SU-DHL-6 (cell line): ENCODE results near the gene INPP5E.

ENCODE experiments used
- H2AFZ ChIP-seq: fragments of 200-600 bp; sonication (generic); 2 replicates; pipeline ENCODE4 v1.6.1; 2014; ENCODE audit warnings: low read depth, mild to moderate bottlenecking, moderate library complexity, mixed read lengths, antibody characterized with exemption, low read length; ENCODE audit not compliant: severe bottlenecking
- H3F3A ChIP-seq: fragments of 200-600 bp; shearing (Covaris generic); 2 replicates; pipeline ENCODE4 v1.6.0; 2016; ENCODE audit warnings: antibody characterized with exemption, mild to moderate bottlenecking; ENCODE audit not compliant: insufficient read depth
- H3K27ac ChIP-seq: fragments of 200-600 bp; sonication (generic); 2 replicates; pipeline ENCODE4 v1.5.1; 2016; ENCODE audit warnings: low read depth, mild to moderate bottlenecking, low read length, moderate library complexity, mixed read lengths
- H3K27me3 ChIP-seq: fragments of 200-600 bp; sonication (generic), shearing (Covaris generic); 2 replicates; pipeline ENCODE4 v1.6.0; 2014; ENCODE audit warnings: mild to moderate bottlenecking, low read length
- H3K36me3 ChIP-seq: fragments of 200-600 bp; sonication (generic); 2 replicates; pipeline ENCODE4 v1.6.1; 2014; ENCODE audit warnings: mild to moderate bottlenecking, low read length, mixed read lengths
- H3K4me2 ChIP-seq: fragments of 300-600, 200-600 bp; shearing (Covaris generic), sonication (generic); 2 replicates; pipeline ENCODE4 v1.6.0; 2014; ENCODE audit warnings: low read length, low read depth, mild to moderate bottlenecking; ENCODE audit not compliant: poor library complexity, severe bottlenecking
- H3K4me3 ChIP-seq: fragments of 200-600 bp; sonication (generic); 2 replicates; pipeline ENCODE4 v1.5.1; 2014; ENCODE audit warnings: antibody characterized with exemption, low read length, mild to moderate bottlenecking, mixed read lengths; ENCODE audit not compliant: insufficient read depth, poor library complexity, severe bottlenecking
- H3K79me2 ChIP-seq: fragments of 200-600 bp; sonication (generic); 2 replicates; pipeline ENCODE4 v1.6.1; 2014; ENCODE audit warnings: mild to moderate bottlenecking, low read length, moderate library complexity; ENCODE audit not compliant: insufficient read depth
- H3K9ac ChIP-seq: fragments of 200-600 bp; sonication (generic); 2 replicates; pipeline ENCODE4 v1.7.0; 2014; ENCODE audit warnings: mild to moderate bottlenecking, low read length
- H3K9me2 ChIP-seq: fragments of 200-600 bp; sonication (generic); replicated peaks from 2 replicates; pipeline ENCODE4 v1.6.1; 2014; ENCODE audit warnings: low read length; ENCODE audit not compliant: insufficient read depth
- H3K9me3 ChIP-seq: fragments of 200-600 bp; sonication (generic); 2 replicates; pipeline ENCODE4 v1.6.1; 2014; ENCODE audit warnings: low read length, mixed read lengths; ENCODE audit not compliant: insufficient read depth
- H4K20me1 ChIP-seq: fragments of 200-600 bp; sonication (generic); 2 replicates; pipeline ENCODE4 v1.6.1; 2014; ENCODE audit warnings: low read depth, mild to moderate bottlenecking, antibody characterized with exemption, low read length, moderate library complexity, mixed read lengths
- EZH2phosphoT487 ChIP-seq: fragments of 200-600 bp; sonication (generic), shearing (Covaris generic); conservative IDR thresholded peaks from 2 replicates; pipeline ENCODE4 v1.6.1; 2018; ENCODE audit warnings: mild to moderate bottlenecking, antibody characterized with exemption, low read length, moderate library complexity, mixed read lengths
- TF ChIP-seq, protein P1 (sequence below): fragments of 200-600 bp; sonication (generic); IDR thresholded peaks from one replicate; pipeline ENCODE4 v1.5.1; 2017; ENCODE audit warnings: antibody characterized with exemption, mild to moderate bottlenecking, low read length, moderate library complexity; ENCODE audit not compliant: insufficient read depth, poor library complexity, severe bottlenecking

The INPP5E gene

GRCh38 chr9:136397643-136398042 is 42.0 kb downstream of the INPP5E start:
- Histone ChIP-seq H4K20me1 (no peaks in the 10 kb centered on the region; the same call in 1 of the 2 replicates), H3K4me3 (no peak overlapping the region), H3K9ac (no peak overlapping the region), H3K4me2 (no peak overlapping the region), H2AFZ (no peak overlapping the region), H3K9me3 (no peaks in the 10 kb centered on the region), H3K9me2 (no peaks in the 10 kb centered on the region), H3K27ac (no peak overlapping the region), H3K27me3 (no peaks in the 10 kb centered on the region), H3F3A (peaks cover 11% of the 10 kb centered on the region; the same call in 1 of the 2 replicates), H3K79me2 (peaks cover 22% of the 10 kb centered on the region), H3K36me3 (no peaks in the 10 kb centered on the region)
- TF ChIP-seq EZH2phosphoT487, result no peak
- TF ChIP-seq, protein P1, sequence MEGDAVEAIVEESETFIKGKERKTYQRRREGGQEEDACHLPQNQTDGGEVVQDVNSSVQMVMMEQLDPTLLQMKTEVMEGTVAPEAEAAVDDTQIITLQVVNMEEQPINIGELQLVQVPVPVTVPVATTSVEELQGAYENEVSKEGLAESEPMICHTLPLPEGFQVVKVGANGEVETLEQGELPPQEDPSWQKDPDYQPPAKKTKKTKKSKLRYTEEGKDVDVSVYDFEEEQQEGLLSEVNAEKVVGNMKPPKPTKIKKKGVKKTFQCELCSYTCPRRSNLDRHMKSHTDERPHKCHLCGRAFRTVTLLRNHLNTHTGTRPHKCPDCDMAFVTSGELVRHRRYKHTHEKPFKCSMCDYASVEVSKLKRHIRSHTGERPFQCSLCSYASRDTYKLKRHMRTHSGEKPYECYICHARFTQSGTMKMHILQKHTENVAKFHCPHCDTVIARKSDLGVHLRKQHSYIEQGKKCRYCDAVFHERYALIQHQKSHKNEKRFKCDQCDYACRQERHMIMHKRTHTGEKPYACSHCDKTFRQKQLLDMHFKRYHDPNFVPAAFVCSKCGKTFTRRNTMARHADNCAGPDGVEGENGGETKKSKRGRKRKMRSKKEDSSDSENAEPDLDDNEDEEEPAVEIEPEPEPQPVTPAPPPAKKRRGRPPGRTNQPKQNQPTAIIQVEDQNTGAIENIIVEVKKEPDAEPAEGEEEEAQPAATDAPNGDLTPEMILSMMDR, result no peak

DNA sequence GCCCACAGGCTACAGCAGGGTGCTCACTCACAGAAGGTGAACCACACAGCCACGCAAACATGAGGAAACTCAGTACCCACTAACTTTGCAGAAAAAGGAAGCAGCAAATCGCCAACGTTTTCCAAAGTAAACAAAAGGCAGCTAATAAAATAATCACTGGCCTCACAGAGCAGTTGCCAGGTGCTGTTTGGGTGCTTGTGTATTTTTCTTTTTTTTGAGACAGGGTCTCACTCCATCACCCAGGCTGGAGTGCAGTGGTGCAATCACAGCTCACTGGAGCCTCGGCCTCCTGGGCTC is 43.5 kb downstream of the INPP5E start:
- Histone ChIP-seq H3F3A (peaks cover 3% of the 10 kb centered on the region; the same call in 1 of the 2 replicates), H3K4me3 (no peak overlapping the region), H2AFZ (no peak overlapping the region), H3K4me2 (no peak overlapping the region), H3K79me2 (peaks cover 22% of the 10 kb centered on the region), H3K9me2 (no peaks in the 10 kb centered on the region), H3K27me3 (no peaks in the 10 kb centered on the region), H3K27ac (no peak overlapping the region), H3K9ac (no peak overlapping the region), H3K36me3 (no peaks in the 10 kb centered on the region), H3K9me3 (no peaks in the 10 kb centered on the region), H4K20me1 (no peaks in the 10 kb centered on the region; the same call in 1 of the 2 replicates)
- no peak for TF ChIP-seq EZH2phosphoT487

- no peaks in the 10 kb centered on the region for H3K9me3 ChIP-seq
- no peak overlapping the region for H3K27ac ChIP-seq
- H2AFZ ChIP-seq, result no peak overlapping the region
- peaks cover 22% of the 10 kb centered on the region for H3K79me2 ChIP-seq
- H3K4me3 ChIP-seq, result no peak overlapping the region
- H3K4me2 ChIP-seq, result no peak overlapping the region
- no peaks in the 10 kb centered on the region; the same call in 1 of the 2 replicates for H4K20me1 ChIP-seq
- no peaks in the 10 kb centered on the region; the same call in 1 of the 2 replicates for H3F3A ChIP-seq
- TF ChIP-seq EZH2phosphoT487, result no peak
- H3K36me3 ChIP-seq, result no peaks in the 10 kb centered on the region; the same call in 1 of the 2 replicates
- no peaks in the 10 kb centered on the region for H3K27me3 ChIP-seq
- no peaks in the 10 kb centered on the region for H3K9me2 ChIP-seq
- no peak overlapping the region for H3K9ac ChIP-seq
These were observed 44.1 kb downstream of the INPP5E start for GRCh38 chr9:136395345-136396218.

GRCh38 chr9:136395020-136395340 is 44.7 kb downstream of the INPP5E start:
- Histone ChIP-seq H4K20me1 (no peaks in the 10 kb centered on the region; the same call in 1 of the 2 replicates), H3F3A (no peaks in the 10 kb centered on the region), H3K79me2 (peaks cover 22% of the 10 kb centered on the region), H3K27ac (no peak overlapping the region), H3K9ac (no peak overlapping the region), H3K4me3 (no peak overlapping the region), H3K9me3 (no peaks in the 10 kb centered on the region), H3K4me2 (no peak overlapping the region), H3K9me2 (no peaks in the 10 kb centered on the region), H3K36me3 (no peaks in the 10 kb centered on the region; the same call in 1 of the 2 replicates), H3K27me3 (no peaks in the 10 kb centered on the region), H2AFZ (no peak overlapping the region)
- TF ChIP-seq, protein P1, result no peak
- no peak for TF ChIP-seq EZH2phosphoT487
